IPS-20b (cell line): ENCODE measurements around the gene ACOXL.

Experiments used
- H3K27ac ChIP-seq: one replicate; pipeline ENCODE4 v1.5.1; 2013; ENCODE audit warnings: low read length
- H3K27me3 ChIP-seq: 2 replicates; pipeline ENCODE4 v1.6.1; 2013; ENCODE audit warnings: mild to moderate bottlenecking, low read length, inconsistent platforms; ENCODE audit not compliant: insufficient read depth
- H3K36me3 ChIP-seq: 2 replicates; pipeline ENCODE4 v1.6.1; 2013; ENCODE audit warnings: low read depth, mild to moderate bottlenecking, inconsistent platforms, low read length, moderate library complexity; ENCODE audit not compliant: insufficient read depth
- H3K4me1 ChIP-seq: 2 replicates; pipeline ENCODE4 v1.6.1; 2013; ENCODE audit warnings: mild to moderate bottlenecking, control low read depth, inconsistent platforms, low read length, moderate library complexity; ENCODE audit not compliant: insufficient read depth
- H3K4me3 ChIP-seq: 2 replicates; pipeline ENCODE4 v1.5.1; 2013; ENCODE audit warnings: mild to moderate bottlenecking, low read length, inconsistent platforms
- H3K9ac ChIP-seq: 2 replicates; pipeline ENCODE4 v1.6.1; 2013; ENCODE audit warnings: low read depth, mild to moderate bottlenecking, inconsistent platforms, low read length, moderate library complexity
- H3K9me3 ChIP-seq: 2 replicates; pipeline ENCODE4 v1.6.1; 2013; ENCODE audit warnings: mild to moderate bottlenecking, low read depth, low read length, inconsistent platforms; ENCODE audit not compliant: insufficient read depth

The ACOXL gene

GRCh38 chr2:110744429-110744828 is 12.1 kb downstream of the ACOXL start:
- Histone ChIP-seq H3K9ac (no peak overlapping the region), H3K36me3 (no peaks in the 10 kb centered on the region), H3K27ac (no peak overlapping the region), H3K4me3 (no peak overlapping the region), H3K9me3 (no peaks in the 10 kb centered on the region), H3K27me3 (no peaks in the 10 kb centered on the region), H3K4me1 (peaks cover 52% of the 10 kb centered on the region)

- no peaks in the 10 kb centered on the region for H3K36me3 ChIP-seq
- no peak overlapping the region for H3K9ac ChIP-seq
- no peak overlapping the region for H3K4me3 ChIP-seq
- H3K27ac ChIP-seq: no peak overlapping the region
- no peaks in the 10 kb centered on the region for H3K27me3 ChIP-seq
- peaks cover 52% of the 10 kb centered on the region for H3K4me1 ChIP-seq
- H3K9me3 ChIP-seq: no peaks in the 10 kb centered on the region
Observed at GRCh38 chr2:110745048-110745447, 12.7 kb downstream of the ACOXL start.

DNA sequence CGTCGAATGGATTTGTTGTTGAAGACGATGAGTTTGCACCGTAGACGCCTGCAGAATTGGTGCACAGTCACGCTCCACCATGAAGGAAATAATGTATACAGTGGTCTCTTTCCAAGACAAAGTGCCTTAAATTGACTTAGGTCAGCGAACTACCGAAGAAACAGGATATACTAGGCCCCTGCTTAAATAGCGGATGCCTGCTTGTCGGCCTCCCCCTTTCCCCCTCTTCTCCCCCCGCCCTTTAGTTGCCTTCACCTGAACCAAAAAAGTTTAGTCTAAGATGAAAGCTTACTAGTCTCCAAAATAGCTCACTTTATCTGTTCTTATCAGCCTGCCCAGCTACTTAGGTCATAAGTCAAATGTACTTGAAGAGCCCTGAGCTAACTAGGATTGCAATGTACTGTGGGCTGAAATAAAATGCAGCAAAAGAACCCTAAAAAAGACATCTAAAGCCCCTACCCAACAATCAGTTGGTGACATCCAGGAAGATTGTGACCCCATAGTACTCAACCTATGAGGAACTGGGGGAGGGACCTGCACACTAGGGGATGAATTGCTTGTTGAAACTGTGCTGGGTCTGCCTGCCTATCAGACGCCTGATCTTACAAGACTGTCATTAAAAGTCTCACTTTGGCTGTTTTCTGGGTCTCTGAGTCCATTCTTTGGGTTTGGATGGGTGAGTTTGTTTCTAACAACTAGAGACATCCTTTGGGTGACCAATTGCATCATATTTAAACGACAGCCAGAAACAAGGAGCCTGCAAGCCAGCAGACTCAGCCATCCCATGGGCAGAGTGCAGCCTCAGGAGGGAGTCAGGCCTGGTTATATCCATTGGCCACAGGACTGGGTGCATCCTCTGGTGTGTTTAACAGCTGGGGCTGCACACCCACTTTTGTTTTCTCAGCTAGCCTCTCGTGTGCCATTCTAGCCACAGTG is 14.5 kb downstream of the ACOXL start:
- Histone ChIP-seq H3K27me3 (no peaks in the 10 kb centered on the region), H3K9ac (no peak overlapping the region), H3K4me1 (peaks cover 38% of the 10 kb centered on the region)

GRCh38 chr2:110747522-110748488 is 15.4 kb downstream of the ACOXL start:
- Histone ChIP-seq H3K9ac (no peak overlapping the region), H3K36me3 (no peaks in the 10 kb centered on the region), H3K27ac (no peak overlapping the region), H3K9me3 (no peaks in the 10 kb centered on the region), H3K4me1 (peaks cover 34% of the 10 kb centered on the region), H3K4me3 (no peak overlapping the region), H3K27me3 (no peaks in the 10 kb centered on the region)

More for the DNA sequence above, 14.5 kb downstream of the ACOXL start:
- no peak overlapping the region for H3K27ac ChIP-seq
- H3K9me3 ChIP-seq: no peaks in the 10 kb centered on the region
- no peak overlapping the region for H3K4me3 ChIP-seq
- no peaks in the 10 kb centered on the region for H3K36me3 ChIP-seq

GRCh38 chr2:110748489-110748867 is 16.1 kb downstream of the ACOXL start:
- Histone ChIP-seq H3K4me1 (peaks cover 34% of the 10 kb centered on the region), H3K36me3 (no peaks in the 10 kb centered on the region), H3K4me3 (no peak overlapping the region), H3K9me3 (no peaks in the 10 kb centered on the region), H3K9ac (no peak overlapping the region), H3K27me3 (no peaks in the 10 kb centered on the region), H3K27ac (no peak overlapping the region)

- Histone ChIP-seq H3K4me3 (no peak overlapping the region), H3K9me3 (no peaks in the 10 kb centered on the region), H3K9ac (no peak overlapping the region), H3K36me3 (no peaks in the 10 kb centered on the region), H3K4me1 (peaks cover 20% of the 10 kb centered on the region; the same call in 1 of the 2 replicates), H3K27ac (no peak overlapping the region), H3K27me3 (no peaks in the 10 kb centered on the region)
Observed at GRCh38 chr2:110751642-110752041, 19.3 kb downstream of the ACOXL start.

DNA sequence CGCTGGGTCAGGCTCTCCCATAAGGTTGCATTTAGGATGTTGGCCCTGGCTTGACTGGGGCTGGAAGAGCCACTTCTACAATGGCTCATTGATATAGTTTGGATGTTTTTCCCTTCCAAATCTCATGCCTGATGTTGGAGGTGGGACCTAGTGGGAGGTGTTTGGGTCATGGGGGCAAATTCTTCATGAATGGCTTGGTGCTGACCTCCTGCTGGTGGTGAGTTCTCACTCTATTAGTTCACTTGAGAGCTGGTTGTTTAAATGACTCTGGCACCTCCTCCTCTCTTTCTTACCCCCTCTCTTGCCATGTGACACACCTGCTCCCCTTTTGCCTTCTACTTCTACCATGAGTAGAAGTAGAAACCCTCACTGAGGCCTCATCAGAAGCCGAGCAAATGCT is 20.5 kb downstream of the ACOXL start:
- no peak overlapping the region for H3K4me3 ChIP-seq

DNA sequence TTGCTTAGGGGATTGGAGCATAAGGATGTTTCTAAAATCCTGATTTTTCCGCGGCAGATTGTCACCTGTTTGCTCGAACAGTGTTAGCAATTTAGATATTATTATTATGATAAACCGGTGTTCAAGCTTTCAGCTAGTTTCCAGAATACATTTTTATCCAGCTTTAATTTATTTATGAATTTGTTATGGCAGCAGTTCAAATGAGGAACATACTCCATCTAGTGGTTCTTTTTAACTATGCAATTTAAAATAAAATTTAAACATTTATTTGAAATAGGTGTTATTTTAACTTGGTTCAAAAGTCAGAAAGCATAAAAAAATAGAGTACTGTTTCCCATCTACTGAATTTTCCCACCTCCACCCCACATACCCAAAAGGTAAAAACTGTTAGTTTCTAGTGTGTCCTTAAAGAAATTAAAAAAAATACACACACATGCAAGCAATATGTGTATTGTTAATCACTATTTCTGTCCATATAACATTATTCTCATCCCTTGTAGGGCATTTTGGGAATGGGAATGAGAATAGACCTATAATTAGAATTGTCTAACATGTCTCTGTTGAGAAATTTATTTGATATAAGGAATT is 23.2 kb downstream of the ACOXL start:
- Histone ChIP-seq H3K27me3 (no peaks in the 10 kb centered on the region), H3K4me1 (peaks cover 6% of the 10 kb centered on the region; the same call in 1 of the 2 replicates), H3K9me3 (peaks cover 15% of the 10 kb centered on the region), H3K4me3 (no peak overlapping the region), H3K9ac (no peak overlapping the region), H3K27ac (no peak overlapping the region), H3K36me3 (no peaks in the 10 kb centered on the region)

More for the DNA sequence above, 20.5 kb downstream of the ACOXL start:
- Histone ChIP-seq H3K9me3 (no peaks in the 10 kb centered on the region), H3K9ac (no peak overlapping the region), H3K4me1 (peaks cover 15% of the 10 kb centered on the region; the same call in 1 of the 2 replicates), H3K27me3 (no peaks in the 10 kb centered on the region), H3K36me3 (no peaks in the 10 kb centered on the region), H3K27ac (no peak overlapping the region)

- no peaks in the 10 kb centered on the region for H3K27me3 ChIP-seq
- H3K9ac ChIP-seq: no peak overlapping the region
- H3K4me1 ChIP-seq: peaks cover 6% of the 10 kb centered on the region; the same call in 1 of the 2 replicates
- no peak overlapping the region for H3K27ac ChIP-seq
- H3K36me3 ChIP-seq: no peaks in the 10 kb centered on the region
- H3K4me3 ChIP-seq: no peak overlapping the region
- peaks cover 15% of the 10 kb centered on the region for H3K9me3 ChIP-seq
Observed at GRCh38 chr2:110759411-110759810, 27.0 kb downstream of the ACOXL start.

DNA sequence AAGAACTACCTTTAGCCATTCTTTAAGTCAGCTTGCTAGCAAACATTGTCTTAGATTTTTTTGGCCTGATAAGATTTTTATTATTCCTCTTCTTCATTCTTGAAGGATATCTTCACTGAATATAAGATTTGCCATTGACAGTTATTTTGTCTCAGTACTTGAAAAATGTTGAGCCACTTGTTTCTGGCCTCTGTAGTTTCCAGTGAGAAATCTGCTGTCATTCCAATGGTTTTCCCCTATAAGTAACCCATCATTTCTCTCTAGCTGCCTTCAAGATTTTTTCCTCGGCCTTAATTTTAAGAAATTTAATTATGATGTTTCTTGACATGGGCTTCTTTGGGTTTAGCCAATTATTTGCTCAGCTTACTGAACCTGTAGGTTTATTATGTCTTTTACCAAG is 32.6 kb downstream of the ACOXL start:
- Histone ChIP-seq H3K36me3 (no peaks in the 10 kb centered on the region), H3K4me1 (peaks cover 10% of the 10 kb centered on the region; the same call in 1 of the 2 replicates), H3K4me3 (no peak overlapping the region), H3K9ac (no peak overlapping the region), H3K9me3 (no peaks in the 10 kb centered on the region; the same call in 1 of the 2 replicates), H3K27ac (no peak overlapping the region), H3K27me3 (peaks cover 4% of the 10 kb centered on the region; the same call in 1 of the 2 replicates)

DNA sequence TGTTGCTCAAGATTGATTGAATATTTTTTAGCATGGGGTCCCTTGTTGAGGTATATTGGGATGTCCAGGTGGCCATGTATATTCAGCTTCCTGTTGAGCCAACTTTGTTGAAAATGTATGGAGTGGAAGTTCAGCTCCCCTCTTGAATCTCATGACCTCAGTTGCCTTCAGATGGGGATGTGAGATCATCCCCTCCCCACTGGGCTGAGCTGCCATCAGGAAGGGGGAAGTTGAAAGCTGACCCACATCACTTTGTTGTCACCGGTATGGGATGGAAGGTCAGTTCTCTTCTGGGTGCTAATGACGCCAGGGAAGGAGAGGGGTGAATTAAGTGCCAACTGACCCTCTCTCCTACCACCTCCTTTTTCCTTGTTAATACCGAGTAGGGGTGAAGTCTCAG is 33.9 kb downstream of the ACOXL start:
- Histone ChIP-seq H3K27me3 (peaks cover 4% of the 10 kb centered on the region; the same call in 1 of the 2 replicates), H3K9me3 (no peaks in the 10 kb centered on the region; the same call in 1 of the 2 replicates), H3K4me1 (peaks cover 19% of the 10 kb centered on the region; the same call in 1 of the 2 replicates), H3K9ac (no peak overlapping the region), H3K36me3 (no peaks in the 10 kb centered on the region), H3K27ac (no peak overlapping the region), H3K4me3 (no peak overlapping the region)
